Ovary (tissue), 9 donors: ENCODE measurements around the gene LENEP. TPM values are rescaled to one million over a fixed set of nuclear protein-coding genes. Genes with fewer than 3 reads are reported as not detected.

Source experiments
- DNase-seq, 5 donors: peaks; one replicate each; pipeline ENCODE4 v3.0.0-alpha.2; 2019 to 2020
- H3K27ac ChIP-seq, 2 donors: fragments of 200-600 bp; one replicate each; pipeline versions ENCODE4 v1.5.1 to v1.8.0; 2019 to 2022
- H3K27me3 ChIP-seq: fragments of 200-600 bp; one replicate; pipeline ENCODE4 v1.8.0; 2022
- H3K36me3 ChIP-seq: fragments of 200-600 bp; sonication (generic); one replicate; pipeline ENCODE4 v1.5.1; 2019
- H3K4me1 ChIP-seq: one replicate; pipeline ENCODE4 v1.8.1; 2013; ENCODE audit warnings: mild to moderate bottlenecking, moderate library complexity; ENCODE audit not compliant: insufficient read depth
- H3K4me3 ChIP-seq: fragments of 200-600 bp; sonication (generic); one replicate; pipeline ENCODE4 v1.5.1; 2017
- H3K9me3 ChIP-seq, 2 donors: fragments of 200-600 bp in 1 of 2; sonication (generic) in 1 of 2; one replicate each; pipeline versions ENCODE4 v1.5.1 to v1.8.1; 2013 to 2019; ENCODE audit warnings: mild to moderate bottlenecking in 1 of 2, moderate library complexity in 1 of 2
- EP300 ChIP-seq: sonication (generic); formaldehyde crosslinking; IDR thresholded peaks from one replicate; pipeline ENCODE4 v1.6.1; 2017; ENCODE audit warnings: antibody characterized with exemption
- POLR2A ChIP-seq: fragments of 450-650 bp; IDR thresholded peaks from one replicate; pipeline ENCODE4 v1.6.1; 2017; ENCODE audit warnings: antibody characterized with exemption, mild to moderate bottlenecking, moderate library complexity
- WGBS, 3 donors: extraction: QIAGEN DNeasy Blood & Tissue Kit in 1 of 3; methylation state at CpG; one replicate each; pipeline versions ENCODE4 v1.1.5 to v1.1.7; 2013 to 2017; 5-methylcytosine and 5-hydroxymethylcytosine counted together
- intact Hi-C, 4 donors: fragments of 100-400 bp; cut with DNase I; formaldehyde crosslinking; loops; one replicate each; pipeline versions ENCODE4 v1.11.0 to v1.15.1; 2022 to 2023
- polyA plus RNA-seq, 2 donors: library from polyadenylated mRNA; stranded (reverse); fragments of 200-250 nt in 1 of 2; fragments of 350-450 nt in 1 of 2; fragmentation: Illumina TruSeq in 1 of 2; extraction: RNeasy Lipid Tissue Mini Kit (QIAGEN cat#74804) in 1 of 2; gene quantifications; one replicate each; pipeline ENCODE4 v1.2.3, GENCODE V29; 2013 to 2014
- total RNA-seq, 7 donors: library from RNA; depleted of rRNA in 2 of 7; stranded (reverse); fragments of >200 nt in 2 of 7; fragmentation: NEBNext Ultra II Directional in 3 of 7; extraction: Animal tissue kit (Norgen Biotek cat#: 25700) in 3 of 7; gene quantifications; one replicate each; pipeline versions ENCODE4 v1.1.0 to v1.2.4, GENCODE V29; 2016 to 2023
- TF ChIP-seq, protein P1 (sequence below), 3 donors: fragments of 450-650 bp in 2 of 3; fragments of 200-600 bp in 1 of 3; IDR thresholded peaks; one replicate each; pipeline versions ENCODE4 v1.5.1 to v1.8.0; 2016 to 2022; ENCODE audit warnings: antibody characterized with exemption in 3 of 3, mild to moderate bottlenecking in 1 of 3
- donor health status: DM: no; HTN: no; CAD: no; lungs with moderate emphysema.
- donor health status: DM: no; HTN: no; CAD: no.
- donor health status: Bipolar disorder and iron deficiency.
- donor health status: DM: yes; HTN: yes; CAD: no.
- donor health status: DM: no; HTN: no; CAD: no.
- donor health status: DM: yes; HTN: yes; CAD: no.

Gene LENEP
- total and polyA plus RNA-seq, 9 donors: not detected

DNA sequence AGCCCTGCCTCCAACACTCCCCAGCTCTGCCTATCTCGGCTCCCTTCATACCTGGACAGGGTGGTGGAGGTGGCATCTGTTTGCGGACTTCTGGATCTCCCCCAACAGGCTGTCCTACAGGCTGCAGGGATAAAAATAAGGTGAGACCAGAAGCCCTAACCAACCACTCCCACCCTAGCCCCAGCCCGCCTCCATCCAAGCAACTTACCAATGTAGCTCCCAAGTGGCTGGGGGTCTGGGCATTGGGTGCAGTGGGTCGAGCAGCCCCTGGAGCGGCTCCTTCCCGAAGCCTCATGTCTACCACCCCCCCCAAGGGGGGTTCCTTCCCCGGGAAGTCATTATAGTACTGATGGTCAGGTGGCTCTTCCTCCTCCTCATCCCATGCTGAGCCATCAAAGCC, 27.3 kb upstream of the LENEP start:
- intact Hi-C loops: no loop called here
- DNase-seq: no peak
- H3K36me3 ChIP-seq: no peaks in the 10 kb centered on the region
- WGBS, 3 donors: 81 to 82% (median 81%) methylated on average over 7 of the region's 7 CpGs
- H3K27ac ChIP-seq: no peak overlapping the region
- H3K27me3 ChIP-seq: no peaks in the 10 kb centered on the region
- peaks cover 7% of the 10 kb centered on the region for H3K4me1 ChIP-seq
- no peaks in the 10 kb centered on the region for H3K9me3 ChIP-seq
- H3K4me3 ChIP-seq: no peak overlapping the region
- TF ChIP-seq, protein P1, sequence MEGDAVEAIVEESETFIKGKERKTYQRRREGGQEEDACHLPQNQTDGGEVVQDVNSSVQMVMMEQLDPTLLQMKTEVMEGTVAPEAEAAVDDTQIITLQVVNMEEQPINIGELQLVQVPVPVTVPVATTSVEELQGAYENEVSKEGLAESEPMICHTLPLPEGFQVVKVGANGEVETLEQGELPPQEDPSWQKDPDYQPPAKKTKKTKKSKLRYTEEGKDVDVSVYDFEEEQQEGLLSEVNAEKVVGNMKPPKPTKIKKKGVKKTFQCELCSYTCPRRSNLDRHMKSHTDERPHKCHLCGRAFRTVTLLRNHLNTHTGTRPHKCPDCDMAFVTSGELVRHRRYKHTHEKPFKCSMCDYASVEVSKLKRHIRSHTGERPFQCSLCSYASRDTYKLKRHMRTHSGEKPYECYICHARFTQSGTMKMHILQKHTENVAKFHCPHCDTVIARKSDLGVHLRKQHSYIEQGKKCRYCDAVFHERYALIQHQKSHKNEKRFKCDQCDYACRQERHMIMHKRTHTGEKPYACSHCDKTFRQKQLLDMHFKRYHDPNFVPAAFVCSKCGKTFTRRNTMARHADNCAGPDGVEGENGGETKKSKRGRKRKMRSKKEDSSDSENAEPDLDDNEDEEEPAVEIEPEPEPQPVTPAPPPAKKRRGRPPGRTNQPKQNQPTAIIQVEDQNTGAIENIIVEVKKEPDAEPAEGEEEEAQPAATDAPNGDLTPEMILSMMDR (IDR thresholded peaks at IDR 0.05): no peak
- TF ChIP-seq EP300: no peak
- TF ChIP-seq POLR2A: no peak

DNA sequence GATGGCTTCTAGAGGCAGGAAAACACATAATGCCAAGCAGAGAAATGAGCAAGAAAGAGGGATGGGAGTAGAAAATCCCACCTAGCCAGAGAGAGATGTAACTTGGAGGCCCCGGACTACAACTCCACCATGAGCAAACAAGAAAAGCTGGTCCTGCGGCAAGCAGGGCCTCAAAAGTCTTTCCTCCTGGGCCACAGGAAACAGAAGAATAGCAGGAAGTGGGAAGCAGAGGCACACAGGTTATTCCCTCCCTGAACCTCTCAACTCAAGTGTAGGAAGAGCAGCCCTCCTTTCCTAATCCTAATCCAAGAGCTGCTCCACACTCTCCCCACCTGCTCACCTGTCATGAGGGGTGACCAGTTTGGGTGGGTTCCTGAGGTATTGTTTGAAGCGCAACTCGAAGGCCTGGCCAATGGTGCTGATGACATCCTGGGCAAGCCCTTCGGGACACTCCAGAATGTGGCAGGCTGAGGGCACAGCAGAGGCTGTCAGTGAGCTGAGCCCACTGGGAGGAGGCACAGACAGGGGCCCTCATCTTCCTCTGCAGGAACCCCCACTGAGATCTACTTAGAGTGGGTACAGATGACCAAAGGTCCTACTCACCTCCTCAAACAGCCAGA, 25.9 kb upstream of the LENEP start:
- Histone ChIP-seq H3K9me3 (no peaks in the 10 kb centered on the region), H3K4me1 (peaks cover 11% of the 10 kb centered on the region), H3K36me3 (no peaks in the 10 kb centered on the region), H3K4me3 (no peak overlapping the region), H3K27me3 (no peaks in the 10 kb centered on the region), H3K27ac (no peak overlapping the region)
- DNase-seq: no peak
- TF ChIP-seq, protein P1 (IDR thresholded peaks at IDR 0.05): no peak
- no peak for TF ChIP-seq EP300
- TF ChIP-seq POLR2A: no peak
- 77 to 90% (median 88%) methylated on average over 5 of the region's 5 CpGs for WGBS, 3 donors
- intact Hi-C loops: no loop called here

DNA sequence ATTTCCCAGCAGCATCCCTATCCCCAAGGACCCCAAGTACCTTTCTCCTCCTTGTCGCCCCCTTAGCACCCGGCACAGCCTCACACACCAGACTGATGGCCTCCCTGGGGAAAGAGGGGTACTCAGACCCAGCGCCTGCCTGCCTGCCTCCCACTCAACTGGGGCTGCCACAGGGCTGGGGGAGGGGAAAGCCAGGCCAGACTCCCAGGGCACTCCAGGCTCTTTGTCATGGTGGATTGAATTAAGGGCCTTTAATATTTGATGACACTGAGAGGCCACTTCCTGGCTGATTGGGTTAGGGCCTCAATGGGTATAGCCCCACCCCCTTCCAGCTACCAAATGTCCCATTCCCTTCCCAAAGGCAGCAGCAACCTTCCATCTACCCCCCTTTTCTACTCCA, 24.7 kb upstream of the LENEP start:
- Histone ChIP-seq H3K4me3 (no peak overlapping the region), H3K27ac (peak overlapping the region in 1 of 2 donors; percentile 49), H3K27me3 (no peaks in the 10 kb centered on the region), H3K4me1 (peaks cover 12% of the 10 kb centered on the region), H3K36me3 (no peaks in the 10 kb centered on the region), H3K9me3 (no peaks in the 10 kb centered on the region)
- TF ChIP-seq POLR2A (no peak), EP300 (no peak)
- TF ChIP-seq, protein P1 (IDR thresholded peaks at IDR 0.05): no peak
- WGBS, 3 donors: 68 to 87% (median 80%) methylated on average over 3 of the region's 3 CpGs
- intact Hi-C loops: no loop called here
- DNase-seq: no peak

DNA sequence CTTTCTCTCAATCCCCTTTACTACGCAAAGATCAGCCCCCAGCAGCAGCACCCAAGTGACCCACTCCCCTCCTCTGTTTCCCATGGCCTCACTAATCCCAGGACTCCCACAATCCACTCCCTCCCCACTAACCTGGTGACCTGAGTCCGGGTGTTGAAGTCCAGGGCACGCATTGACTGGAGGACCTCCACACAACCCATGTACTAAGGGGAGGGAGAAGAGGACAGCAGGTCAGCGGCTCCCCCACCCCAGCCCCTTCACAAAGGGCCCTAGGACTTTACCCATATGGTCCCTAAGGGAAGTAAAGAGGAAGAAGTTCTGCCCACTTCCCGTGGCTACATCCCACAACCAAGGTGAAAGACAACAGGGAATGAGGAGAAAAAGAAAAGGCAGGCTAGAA, 24.1 kb upstream of the LENEP start:
- H3K9me3 ChIP-seq: no peaks in the 10 kb centered on the region
- peak overlapping the region; percentile 49 to 98 for H3K27ac ChIP-seq
- intact Hi-C loops: no loop called here
- WGBS, 3 donors: 21 to 33% (median 23%) methylated on average over 5 of the region's 5 CpGs
- H3K27me3 ChIP-seq: no peaks in the 10 kb centered on the region
- DNase-seq: no peak
- TF ChIP-seq, protein P1 (IDR thresholded peaks at IDR 0.05): no peak
- no peak for TF ChIP-seq EP300
- TF ChIP-seq POLR2A: no peak
- peaks cover 12% of the 10 kb centered on the region for H3K4me1 ChIP-seq
- no peaks in the 10 kb centered on the region for H3K36me3 ChIP-seq
- peak overlapping the region; percentile 52 for H3K4me3 ChIP-seq
